ENCODE measurements around the gene NFYA. TPM values are rescaled to one million over a fixed set of nuclear protein-coding genes. Genes with fewer than 3 reads are reported as not detected.

NFYA gene
- total and polyA plus RNA-seq, 2 donors: 12.3 to 30.5 TPM

DNA sequence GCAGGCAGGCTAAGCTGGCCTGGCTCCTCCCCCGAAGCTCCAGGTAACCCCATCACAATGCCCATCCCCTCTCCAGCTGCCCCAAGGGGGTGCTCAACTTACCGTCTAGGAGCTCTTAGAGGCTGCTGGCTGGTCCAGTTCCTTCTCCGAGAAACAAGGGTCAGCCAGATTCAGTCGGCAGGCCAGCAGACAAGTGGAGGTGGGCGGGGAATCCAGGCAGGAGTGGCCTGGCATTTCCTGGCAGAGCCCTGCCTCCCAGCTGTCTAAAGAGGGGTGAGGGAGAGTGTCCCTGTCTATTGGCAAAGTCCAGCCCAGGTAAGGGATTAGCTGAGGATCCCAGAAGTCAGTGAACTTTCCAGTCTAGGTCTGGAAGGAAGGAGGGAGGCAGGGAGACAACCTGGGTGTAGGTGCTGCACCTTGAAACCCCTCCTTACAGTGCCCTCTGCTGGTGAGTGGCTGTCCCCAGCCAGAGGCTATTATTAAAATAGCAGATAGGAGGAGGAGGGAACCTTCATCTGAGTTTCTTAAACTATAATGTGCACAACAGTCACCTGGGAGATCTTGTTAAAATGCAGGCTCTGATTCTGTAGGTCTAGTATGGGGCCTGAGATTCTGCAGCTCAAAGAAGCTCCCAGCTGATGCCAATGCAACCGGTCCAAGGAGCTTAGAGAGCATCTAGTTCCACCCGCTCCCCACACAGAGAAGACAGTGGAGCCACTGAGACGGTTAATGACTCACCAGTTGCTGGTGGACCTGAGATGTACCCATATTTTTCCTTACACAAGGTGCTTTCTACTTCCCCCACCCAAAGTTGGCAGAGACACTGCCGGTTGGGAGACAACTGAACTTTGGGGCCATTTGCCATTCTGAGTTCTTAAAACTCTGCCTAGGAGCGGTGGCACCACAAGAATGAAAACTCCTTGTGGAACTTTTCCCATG, 33.4 kb upstream of the NFYA start, which contains the start of gene UNC5CL:
TSS of gene UNC5CL (minus strand) at position 162 of the 939 bp plus-strand sequence. CDS start 4,147 bp downstream, outside the sequence.
- no peak within 1 kb of the TSS for H3K4me3 ChIP-seq (ENCODE audit: low read depth, low read length)

DNA sequence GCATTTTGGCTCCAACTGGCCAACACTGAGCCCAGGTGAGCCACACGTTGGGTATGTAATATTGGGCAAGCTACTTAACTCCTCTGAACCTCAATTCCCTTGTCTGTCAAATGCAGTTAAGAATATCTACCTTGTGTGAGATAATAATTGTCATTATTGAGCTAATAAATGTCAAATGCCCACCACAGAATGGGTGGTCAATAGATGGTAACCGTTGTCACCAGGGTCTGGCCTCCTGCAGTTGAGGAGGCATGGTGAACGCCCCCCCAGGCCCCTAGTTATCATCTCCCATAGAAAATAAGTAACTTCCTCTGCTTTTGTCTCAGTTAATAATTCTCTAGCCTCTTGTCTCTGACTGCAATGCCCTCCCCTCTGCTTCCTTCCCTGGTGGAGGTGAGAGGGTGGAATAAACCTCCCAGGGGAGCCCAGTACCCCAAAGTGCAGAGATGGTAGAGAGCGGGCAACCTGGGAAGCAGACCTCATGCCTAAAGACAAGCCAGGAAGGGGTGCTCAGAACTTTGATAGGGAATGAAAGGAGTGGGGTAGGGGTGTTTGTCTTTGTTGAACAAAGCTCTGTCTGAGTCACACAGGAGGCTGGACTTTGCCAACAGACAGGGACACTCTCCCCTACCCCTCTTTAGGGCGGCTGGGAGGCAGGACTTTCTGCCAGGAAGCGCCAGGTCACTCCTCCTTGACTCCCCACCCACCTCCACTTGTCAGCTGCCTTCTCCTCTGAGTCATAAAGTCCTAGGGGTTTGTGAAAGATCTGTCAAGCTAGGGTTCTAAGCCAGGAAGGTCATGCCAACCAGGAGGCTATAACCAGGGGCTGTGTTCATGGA, 32.5 kb upstream of the NFYA start:
- Histone ChIP-seq H3K27ac (ENCODE audit: low read depth) (no peak overlapping the region), H3K4me3 (ENCODE audit: low read depth, low read length) (no peak overlapping the region), H3K36me3 (ENCODE audit: insufficient read depth) (no peaks in the 10 kb centered on the region), H3K4me1 (ENCODE audit: insufficient read depth) (no peaks in the 10 kb centered on the region)
- no peak for DNase-seq (ENCODE audit: extremely low spot score)
- 72% methylated on average over 6 of the region's 6 CpGs for WGBS

More for the DNA sequence above, 33.4 kb upstream of the NFYA start, which contains the start of gene UNC5CL:
- no peaks in the 10 kb centered on the region for H3K4me1 ChIP-seq (ENCODE audit: insufficient read depth)
- no peak for DNase-seq (ENCODE audit: extremely low spot score)
- no peak within 1 kb of the TSS for H3K27ac ChIP-seq (ENCODE audit: low read depth)
- WGBS: 73% methylated on average over 10 of the region's 10 CpGs
- H3K36me3 ChIP-seq (ENCODE audit: insufficient read depth): no peaks in the 10 kb centered on the region

DNA sequence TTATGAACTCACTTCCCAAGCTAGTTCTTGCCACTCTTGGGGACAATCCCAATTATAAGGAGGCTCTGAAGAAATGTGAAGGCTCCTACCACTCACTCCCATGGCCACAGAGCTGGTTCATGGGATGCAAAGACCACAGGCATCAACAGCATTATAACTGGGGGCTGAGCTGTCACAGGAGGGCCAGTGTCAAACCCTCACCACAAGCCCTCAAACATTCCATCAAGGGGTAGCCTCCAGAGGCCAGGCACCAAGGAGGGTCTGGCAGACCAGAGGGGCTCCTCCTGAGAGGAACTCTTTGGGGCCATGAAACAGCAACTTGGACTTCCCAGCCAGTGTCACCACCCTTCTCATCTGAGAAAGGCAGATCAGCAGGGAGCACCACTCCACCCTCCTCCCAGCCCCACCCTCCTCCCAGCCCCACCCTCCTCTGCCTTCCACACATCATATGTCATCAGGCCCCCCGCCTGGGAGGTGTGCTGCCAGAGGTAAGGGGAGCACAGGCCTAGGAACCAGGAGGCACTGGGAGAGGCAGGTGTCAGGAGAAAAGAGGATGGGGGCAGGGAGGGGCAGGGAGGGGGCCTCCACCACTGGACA, 31.7 kb upstream of the NFYA start:
- no peak for DNase-seq (ENCODE audit: extremely low spot score)
- WGBS: 81% methylated on average over 1 of the region's 1 CpG
- H3K4me3 ChIP-seq (ENCODE audit: low read depth, low read length): no peak overlapping the region

DNA sequence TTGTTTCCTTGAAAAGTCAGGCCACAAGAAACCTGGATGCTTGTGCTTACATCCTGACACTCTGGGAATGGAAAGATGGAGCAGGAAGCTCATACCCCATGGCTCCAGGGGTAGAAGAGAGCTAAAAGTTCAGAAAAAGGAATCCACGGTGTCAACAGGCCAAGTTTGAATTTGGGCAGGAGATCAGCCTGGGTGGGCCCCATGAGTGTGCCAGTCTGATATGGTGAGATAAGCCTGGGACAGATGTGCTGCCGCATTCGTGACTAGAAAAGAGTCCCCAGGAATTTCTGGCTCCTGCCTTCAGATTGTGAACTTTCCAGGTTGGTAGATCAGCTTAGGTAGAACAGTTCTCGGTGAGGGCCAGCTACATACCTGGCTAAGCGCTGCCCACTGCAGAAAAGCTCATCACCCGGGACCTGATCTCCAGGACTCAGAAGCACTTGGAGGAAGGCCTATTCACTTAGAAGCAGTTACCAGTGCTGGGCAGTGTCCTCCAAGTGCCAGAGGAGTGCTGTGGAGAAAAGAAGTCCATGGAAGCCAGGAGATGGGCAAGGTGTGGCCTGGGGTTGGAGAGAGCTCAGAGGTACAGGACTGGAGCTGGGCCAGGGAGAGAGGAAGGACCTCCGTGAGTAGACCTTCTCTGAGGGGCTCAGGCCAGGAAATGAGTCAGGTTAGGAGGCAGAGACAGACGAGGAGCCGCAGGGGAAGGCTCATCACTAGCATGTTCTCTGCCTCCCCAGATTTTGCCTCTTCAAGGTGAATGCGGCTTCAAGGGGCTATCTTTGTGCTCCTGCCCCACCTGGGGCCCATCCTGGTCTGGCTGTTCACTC, 30.3 kb upstream of the NFYA start, which contains the start of gene TSPO2:
TSS of gene TSPO2 (plus strand) at position 242 of the 830 bp plus-strand sequence. CDS start at position 761, 519 bp downstream.
- Histone ChIP-seq H3K4me1 (ENCODE audit: insufficient read depth) (no peaks in the 10 kb centered on the region), H3K27ac (ENCODE audit: low read depth) (no peak within 1 kb of the TSS), H3K4me3 (ENCODE audit: low read depth, low read length) (no peak within 1 kb of the TSS), H3K36me3 (ENCODE audit: insufficient read depth) (no peaks in the 10 kb centered on the region)
- 93% methylated on average over 10 of the region's 10 CpGs for WGBS
- DNase-seq (ENCODE audit: extremely low spot score): no peak

More for the DNA sequence above, 31.7 kb upstream of the NFYA start:
- Histone ChIP-seq H3K4me1 (ENCODE audit: insufficient read depth) (no peaks in the 10 kb centered on the region), H3K27ac (ENCODE audit: low read depth) (no peak overlapping the region), H3K36me3 (ENCODE audit: insufficient read depth) (no peaks in the 10 kb centered on the region)

DNA sequence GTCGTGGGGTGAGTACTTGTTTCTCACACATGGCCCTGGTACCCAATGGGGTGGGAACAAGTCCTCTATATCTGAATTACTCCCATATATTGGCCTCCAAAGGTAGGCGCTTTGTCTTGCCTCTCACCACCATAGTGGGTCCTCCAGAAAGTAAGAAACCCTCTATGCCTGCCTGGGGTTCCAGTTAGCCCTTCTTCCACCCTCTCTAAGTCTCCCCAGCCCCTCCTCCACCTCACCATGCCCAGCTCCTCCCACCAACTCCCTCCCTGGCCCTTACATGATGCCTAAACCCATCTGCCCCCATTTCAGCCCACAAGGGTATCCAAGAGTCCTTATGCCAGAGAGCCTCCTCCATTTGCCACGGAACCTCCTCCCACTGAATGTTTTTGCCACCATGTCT, 29.6 kb upstream of the NFYA start:
- 97% methylated on average over 3 of the region's 3 CpGs for WGBS
- DNase-seq (ENCODE audit: extremely low spot score): no peak
- Histone ChIP-seq H3K36me3 (ENCODE audit: insufficient read depth) (no peaks in the 10 kb centered on the region), H3K27ac (ENCODE audit: low read depth) (no peak overlapping the region), H3K4me3 (ENCODE audit: low read depth, low read length) (no peak overlapping the region), H3K4me1 (ENCODE audit: insufficient read depth) (no peaks in the 10 kb centered on the region)

DNA sequence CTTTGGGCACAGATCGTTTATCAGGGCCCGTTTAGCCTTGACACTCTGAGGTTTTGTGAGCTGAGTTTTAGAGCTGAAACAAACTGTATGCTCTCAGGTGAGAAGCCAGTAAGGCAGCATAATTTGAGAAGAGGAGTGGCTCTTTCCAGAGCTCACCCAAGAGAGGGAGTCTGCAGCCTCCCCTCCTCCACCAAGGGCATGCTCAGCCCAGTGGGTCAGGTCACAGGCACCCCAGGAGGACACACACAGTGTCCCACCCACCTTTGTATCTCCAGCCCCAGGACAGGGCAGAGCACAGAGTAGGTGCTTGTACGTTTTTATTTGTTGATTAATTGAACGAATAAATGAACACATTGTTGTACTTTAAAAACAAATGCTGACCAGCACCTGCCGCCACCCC, 27.1 kb upstream of the NFYA start:
- WGBS: 70% methylated on average over 5 of the region's 5 CpGs
- no peaks in the 10 kb centered on the region for H3K36me3 ChIP-seq (ENCODE audit: insufficient read depth)
- H3K4me1 ChIP-seq (ENCODE audit: insufficient read depth): no peaks in the 10 kb centered on the region
- DNase-seq (ENCODE audit: extremely low spot score): no peak
- no peak overlapping the region for H3K4me3 ChIP-seq (ENCODE audit: low read depth, low read length)
- no peak overlapping the region for H3K27ac ChIP-seq (ENCODE audit: low read depth)

DNA sequence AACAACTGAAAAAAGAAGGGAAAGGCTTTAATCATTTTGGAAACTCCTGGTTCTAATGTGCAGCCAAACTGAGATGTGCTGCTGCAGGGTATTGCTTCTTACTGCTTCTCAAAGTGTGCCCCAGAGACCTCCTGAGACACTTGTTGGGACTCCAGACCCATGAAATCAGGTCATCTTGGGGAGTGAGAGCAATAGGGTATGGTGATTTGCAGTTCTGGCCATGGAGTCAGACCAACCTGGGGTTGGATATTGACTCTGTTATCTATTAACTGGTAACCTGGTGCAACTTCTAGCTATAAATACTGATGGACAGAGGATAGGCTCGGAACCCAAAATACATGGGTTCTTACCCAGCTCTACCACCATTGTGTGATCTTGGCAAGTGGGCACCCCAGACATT, 26.7 kb upstream of the NFYA start:
- H3K4me3 ChIP-seq (ENCODE audit: low read depth, low read length): no peak overlapping the region
- no peaks in the 10 kb centered on the region for H3K36me3 ChIP-seq (ENCODE audit: insufficient read depth)
- 100% methylated on average over 1 of the region's 1 CpG for WGBS
- H3K4me1 ChIP-seq (ENCODE audit: insufficient read depth): no peaks in the 10 kb centered on the region
- no peak for DNase-seq (ENCODE audit: extremely low spot score)
- H3K27ac ChIP-seq (ENCODE audit: low read depth): no peak overlapping the region

DNA sequence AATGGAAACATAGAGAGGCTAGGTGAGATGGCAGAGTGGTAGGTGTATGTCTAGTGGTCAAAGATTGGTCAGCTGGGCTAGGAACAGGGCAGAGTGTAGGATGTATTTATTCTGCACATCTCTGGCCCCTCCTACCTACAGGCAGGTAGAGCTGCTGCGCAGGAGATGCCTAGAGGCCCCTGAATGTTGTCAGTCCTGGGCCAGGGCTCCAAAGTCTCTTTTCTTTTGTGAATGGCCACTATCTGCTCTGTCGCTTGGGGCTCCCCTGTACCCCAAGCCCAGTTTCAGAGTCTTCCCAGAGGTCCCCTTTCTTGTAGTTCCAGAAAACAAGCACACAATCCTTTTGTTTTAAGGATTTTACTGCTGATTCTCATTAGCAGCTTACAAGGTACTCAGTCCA, 25.5 kb upstream of the NFYA start:
- 98% methylated on average over 2 of the region's 2 CpGs for WGBS
- H3K4me1 ChIP-seq (ENCODE audit: insufficient read depth): no peaks in the 10 kb centered on the region

DNA sequence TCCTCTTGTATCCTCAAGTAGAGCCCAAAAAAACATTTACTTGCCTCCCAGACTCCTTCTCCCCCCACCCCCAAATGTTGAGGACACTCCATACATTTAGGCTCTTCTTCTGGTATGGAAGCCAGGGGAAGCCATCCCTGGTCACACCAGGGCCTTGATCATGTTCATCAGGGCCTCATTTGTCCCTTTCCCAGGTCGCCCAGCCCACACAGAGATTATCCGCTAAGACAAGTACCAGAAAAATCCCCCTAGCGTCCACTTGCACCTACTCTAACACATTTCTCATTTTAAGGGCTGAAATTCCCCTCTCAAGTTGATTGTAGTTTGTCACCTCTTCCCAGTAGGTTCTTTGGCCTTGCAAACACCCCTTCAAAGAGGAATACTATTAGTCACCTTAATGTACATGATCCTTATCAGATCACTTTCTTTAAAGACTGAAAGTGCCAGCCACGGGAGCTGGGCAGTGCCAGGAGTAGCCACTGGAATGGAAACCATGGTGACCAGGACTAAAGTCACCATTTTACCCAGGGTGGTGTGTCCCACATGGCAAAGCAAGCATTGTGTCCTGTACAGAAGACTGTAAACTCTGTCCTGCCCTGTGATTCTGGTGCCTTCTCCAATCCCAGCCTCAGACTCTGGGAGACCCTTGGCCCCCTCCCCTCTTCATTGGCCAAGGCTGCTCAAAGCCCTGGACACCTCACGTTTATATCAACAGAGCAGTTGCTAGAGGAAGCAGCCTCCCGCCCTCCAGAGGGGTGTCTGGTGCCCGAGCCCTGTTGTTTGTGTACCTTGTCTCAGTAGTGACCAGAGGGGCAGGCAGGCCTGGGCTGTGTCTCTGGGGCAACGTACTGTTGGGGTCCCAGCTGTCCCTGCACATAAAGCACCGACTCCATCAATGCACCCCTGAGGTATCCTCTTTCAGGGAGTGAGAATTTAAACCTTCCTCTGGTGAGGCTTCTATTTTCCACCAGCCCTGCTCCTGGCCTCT, 24.7 kb upstream of the NFYA start:
- no peaks in the 10 kb centered on the region for H3K36me3 ChIP-seq (ENCODE audit: insufficient read depth)
- H3K27ac ChIP-seq (ENCODE audit: low read depth): no peak overlapping the region
- no peaks in the 10 kb centered on the region for H3K4me1 ChIP-seq (ENCODE audit: insufficient read depth)
- no peak overlapping the region for H3K4me3 ChIP-seq (ENCODE audit: low read depth, low read length)
- 64% methylated on average over 9 of the region's 9 CpGs for WGBS
- no peak for DNase-seq (ENCODE audit: extremely low spot score)

More for the DNA sequence above, 25.5 kb upstream of the NFYA start:
- no peak for DNase-seq (ENCODE audit: extremely low spot score)
- no peak overlapping the region for H3K4me3 ChIP-seq (ENCODE audit: low read depth, low read length)
- H3K27ac ChIP-seq (ENCODE audit: low read depth): no peak overlapping the region
- H3K36me3 ChIP-seq (ENCODE audit: insufficient read depth): no peaks in the 10 kb centered on the region

DNA sequence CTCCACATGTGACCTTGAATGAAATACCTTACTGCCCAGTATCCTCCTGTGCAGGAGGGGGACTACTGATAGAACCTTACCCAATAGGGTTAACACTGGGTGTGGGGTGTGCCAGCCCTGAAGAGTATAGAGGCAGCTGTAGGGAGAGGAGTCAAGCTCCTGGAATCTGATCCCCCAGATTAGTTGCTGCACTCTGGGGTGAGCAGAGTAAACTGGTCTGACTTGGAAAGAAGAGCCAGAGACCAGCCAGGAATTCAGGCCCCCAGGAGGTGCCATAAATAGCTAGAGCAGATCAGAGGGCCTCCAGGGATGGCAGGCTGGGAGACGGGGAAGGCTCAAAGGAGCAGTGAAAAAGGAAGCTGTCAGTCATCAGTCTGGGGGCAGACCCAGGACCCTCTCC, 23.3 kb upstream of the NFYA start:
- H3K4me1 ChIP-seq (ENCODE audit: insufficient read depth): no peaks in the 10 kb centered on the region
- no peak overlapping the region for H3K4me3 ChIP-seq (ENCODE audit: low read depth, low read length)
- WGBS: 57% methylated on average over 1 of the region's 1 CpG
- no peak for DNase-seq (ENCODE audit: extremely low spot score)
- H3K36me3 ChIP-seq (ENCODE audit: insufficient read depth): no peaks in the 10 kb centered on the region
- no peak overlapping the region for H3K27ac ChIP-seq (ENCODE audit: low read depth)

DNA sequence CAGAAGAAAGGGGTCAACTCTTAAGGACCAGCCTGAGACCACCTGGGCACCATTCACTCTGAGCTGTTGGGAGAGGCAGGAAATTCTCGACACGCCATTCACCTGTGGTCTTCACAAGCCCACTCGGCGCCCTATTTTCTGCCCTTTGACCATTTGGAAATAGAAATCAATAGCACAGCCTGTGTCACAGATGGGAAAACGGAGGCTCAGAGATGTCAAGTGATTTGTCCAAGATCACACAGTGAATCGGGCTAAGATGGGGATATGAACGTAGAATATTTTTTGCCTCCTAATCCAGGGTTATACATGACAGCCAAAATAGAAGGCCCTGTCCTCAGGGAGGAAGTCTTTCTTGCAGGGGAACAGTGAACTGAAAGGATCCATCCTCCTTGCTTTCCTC, 22.8 kb upstream of the NFYA start:
- no peak for DNase-seq (ENCODE audit: extremely low spot score)
- 90% methylated on average over 7 of the region's 7 CpGs for WGBS
- H3K36me3 ChIP-seq (ENCODE audit: insufficient read depth): no peaks in the 10 kb centered on the region
- H3K27ac ChIP-seq (ENCODE audit: low read depth): no peak overlapping the region
- H3K4me3 ChIP-seq (ENCODE audit: low read depth, low read length): no peak overlapping the region
- H3K4me1 ChIP-seq (ENCODE audit: insufficient read depth): no peaks in the 10 kb centered on the region

DNA sequence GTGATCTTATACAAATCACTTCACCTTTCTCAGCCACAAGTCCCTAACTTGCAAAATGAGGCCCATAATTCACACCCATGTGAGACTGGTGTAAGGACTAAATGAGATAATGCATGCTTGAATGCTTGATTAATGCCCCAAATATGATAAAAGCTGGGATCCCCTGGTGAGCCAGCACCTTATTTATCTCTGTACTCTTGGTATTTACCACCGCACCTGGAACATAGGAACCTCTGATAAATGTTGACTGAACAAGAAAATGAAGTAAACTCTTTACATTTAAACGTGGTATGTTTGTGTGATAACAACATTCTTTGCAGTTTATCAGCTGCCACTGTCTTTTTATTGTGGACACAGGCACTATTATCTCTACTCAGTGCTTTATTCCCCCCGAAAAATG, 22.2 kb upstream of the NFYA start:
- DNase-seq (ENCODE audit: extremely low spot score): no peak
- H3K4me1 ChIP-seq (ENCODE audit: insufficient read depth): no peaks in the 10 kb centered on the region
- no peak overlapping the region for H3K27ac ChIP-seq (ENCODE audit: low read depth)
- H3K36me3 ChIP-seq (ENCODE audit: insufficient read depth): no peaks in the 10 kb centered on the region
- H3K4me3 ChIP-seq (ENCODE audit: low read depth, low read length): no peak overlapping the region
- WGBS: 67% methylated on average over 3 of the region's 3 CpGs

Data from urinary bladder (tissue), 4 donors.